ENCODE data around the gene ARMH1.
A peak's percentile ranks its signal among the peaks of the same experiment; 100 is the strongest.

The ARMH1 gene

DNA sequence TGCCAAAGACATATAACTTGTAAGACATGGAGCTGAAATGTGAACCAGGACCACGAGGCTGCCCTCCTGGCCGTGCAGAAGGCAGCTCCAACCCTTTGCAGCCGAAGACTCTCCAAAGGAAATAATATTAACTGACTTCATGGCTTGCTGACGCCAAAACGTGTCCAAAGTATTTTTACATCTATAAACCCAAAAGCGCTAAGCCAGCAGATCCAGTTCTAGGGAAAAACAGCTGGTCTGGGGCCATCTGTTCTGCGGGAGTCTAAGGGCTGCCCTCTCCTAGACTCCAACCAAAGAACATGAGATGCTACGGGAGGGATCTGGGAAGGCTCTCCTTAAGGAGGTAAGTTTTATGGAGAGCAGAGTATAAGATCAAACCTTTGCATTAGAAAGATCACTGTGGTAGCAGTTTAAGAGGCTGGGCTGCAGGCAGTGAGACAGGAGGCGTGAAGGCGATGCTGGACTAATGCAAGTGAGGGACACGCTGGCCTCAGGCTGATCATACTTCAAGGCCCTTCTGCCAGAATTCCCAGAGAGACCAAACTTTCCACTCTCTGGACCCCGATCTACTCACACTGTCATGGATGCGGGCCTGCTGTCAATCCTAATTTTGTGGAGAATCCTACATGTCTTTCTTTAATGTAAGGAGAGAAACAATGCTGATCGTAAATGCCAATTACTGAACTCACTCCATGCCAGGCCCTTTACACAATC lies 1.4 kb upstream of the ARMH1 start:
- DNase-seq (ENCODE audit: extremely low spot score): no peak
- CTCF ChIA-PET: interaction anchor here (1.0 to 9.2 kb wide), 9 partner anchors 9 to 56 kb away, joined by 3 to 72 read pairs (median 5); no protein-coding TSS in a partner anchor
- TF ChIP-seq, protein P1, sequence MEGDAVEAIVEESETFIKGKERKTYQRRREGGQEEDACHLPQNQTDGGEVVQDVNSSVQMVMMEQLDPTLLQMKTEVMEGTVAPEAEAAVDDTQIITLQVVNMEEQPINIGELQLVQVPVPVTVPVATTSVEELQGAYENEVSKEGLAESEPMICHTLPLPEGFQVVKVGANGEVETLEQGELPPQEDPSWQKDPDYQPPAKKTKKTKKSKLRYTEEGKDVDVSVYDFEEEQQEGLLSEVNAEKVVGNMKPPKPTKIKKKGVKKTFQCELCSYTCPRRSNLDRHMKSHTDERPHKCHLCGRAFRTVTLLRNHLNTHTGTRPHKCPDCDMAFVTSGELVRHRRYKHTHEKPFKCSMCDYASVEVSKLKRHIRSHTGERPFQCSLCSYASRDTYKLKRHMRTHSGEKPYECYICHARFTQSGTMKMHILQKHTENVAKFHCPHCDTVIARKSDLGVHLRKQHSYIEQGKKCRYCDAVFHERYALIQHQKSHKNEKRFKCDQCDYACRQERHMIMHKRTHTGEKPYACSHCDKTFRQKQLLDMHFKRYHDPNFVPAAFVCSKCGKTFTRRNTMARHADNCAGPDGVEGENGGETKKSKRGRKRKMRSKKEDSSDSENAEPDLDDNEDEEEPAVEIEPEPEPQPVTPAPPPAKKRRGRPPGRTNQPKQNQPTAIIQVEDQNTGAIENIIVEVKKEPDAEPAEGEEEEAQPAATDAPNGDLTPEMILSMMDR (IDR thresholded peaks at IDR 0.05; ENCODE audit: control extremely low read depth, extremely low read depth, low read depth, missing control alignments): no peak
- POLR2A ChIA-PET: interaction anchor here (1.0 to 1.4 kb wide), 4 partner anchors 32 to 146 kb away, joined by 3 to 9 read pairs (median 5); no protein-coding TSS in a partner anchor

GRCh38 chr1:44673675-44674112 lies 820 bp upstream of the ARMH1 start:
- TF ChIP-seq, protein P1 (IDR thresholded peaks at IDR 0.05; ENCODE audit: control extremely low read depth, extremely low read depth, low read depth, missing control alignments): no peak
- no peak for DNase-seq (ENCODE audit: extremely low spot score)
- CTCF ChIA-PET: interaction anchor here (0.8 to 9.2 kb wide), 10 partner anchors 9 to 56 kb away, joined by 3 to 72 read pairs (median 5); no protein-coding TSS in a partner anchor
- POLR2A ChIA-PET: interaction anchor here (0.8 to 1.3 kb wide), 7 partner anchors 10 to 145 kb away, joined by 3 to 9 read pairs (median 3); partner anchors contain the start of gene RPS8

GRCh38 chr1:44675186-44675585 lies 672 bp downstream of the ARMH1 start:
- TF ChIP-seq, protein P1 (IDR thresholded peaks at IDR 0.05; ENCODE audit: control extremely low read depth, extremely low read depth, low read depth, missing control alignments): no peak
- no peak for DNase-seq (ENCODE audit: extremely low spot score)
- ChIA-PET POLR2A (no interaction called here), CTCF (interaction anchor here (0.9 to 9.2 kb wide), 7 partner anchors 10 to 65 kb away, joined by 3 to 72 read pairs (median 5); no protein-coding TSS in a partner anchor)

DNA sequence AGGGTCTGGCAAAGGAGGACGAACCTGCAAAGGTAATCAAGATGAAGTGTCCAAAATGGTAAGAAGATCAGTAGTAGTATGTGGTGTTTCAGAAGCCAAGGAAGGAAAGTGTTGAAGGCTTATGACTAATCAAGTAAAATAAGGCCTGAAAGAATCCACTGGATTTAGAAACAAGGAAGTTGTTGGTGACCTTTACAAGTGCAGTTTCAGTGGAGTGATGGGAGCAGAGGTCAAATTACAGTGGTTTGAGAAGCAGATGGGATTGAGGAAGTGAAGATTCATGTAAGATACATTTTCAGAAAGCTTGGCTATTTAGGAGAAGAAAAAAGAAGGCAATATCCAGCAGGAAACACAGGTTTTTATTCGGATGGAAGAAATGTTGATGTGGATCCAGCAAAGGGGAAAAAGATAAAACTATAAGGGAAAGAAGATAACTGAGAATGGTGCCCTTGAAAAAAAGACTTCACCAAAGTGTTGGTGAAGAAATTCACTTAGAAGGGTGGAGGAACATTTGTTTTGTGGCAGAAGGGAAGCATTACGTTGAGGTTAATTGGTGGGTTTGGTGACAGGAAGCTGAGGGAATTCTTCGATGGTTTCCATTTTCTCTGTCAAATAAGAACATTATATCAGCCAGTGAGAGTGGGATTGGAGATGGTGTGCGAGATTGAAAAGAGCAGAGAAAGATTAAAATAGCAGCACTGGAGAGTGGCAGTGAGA lies 2.1 kb downstream of the ARMH1 start:
- POLR2A ChIA-PET: interaction anchor here (0.6 kb wide), 1 partner anchor 143 kb away, joined by 3 read pairs; no protein-coding TSS in a partner anchor
- CTCF ChIA-PET: interaction anchor here (1.3 to 9.2 kb wide), 5 partner anchors 17 to 25 kb away, joined by 3 to 72 read pairs (median 10); no protein-coding TSS in a partner anchor
- TF ChIP-seq, protein P1 (IDR thresholded peaks at IDR 0.05; ENCODE audit: control extremely low read depth, extremely low read depth, low read depth, missing control alignments): no peak
- DNase-seq (ENCODE audit: extremely low spot score): no peak

- POLR2A ChIA-PET: interaction anchor here (0.9 kb wide), 1 partner anchor 845 kb away, joined by 3 read pairs; the partner anchor contains the start of gene PRDX1
- no peak for DNase-seq (ENCODE audit: extremely low spot score)
- CTCF ChIA-PET: interaction anchor here (0.5 to 1.6 kb wide), 7 partner anchors 13 to 53 kb away, joined by 3 to 5 read pairs (median 3); no protein-coding TSS in a partner anchor
- TF ChIP-seq, protein P1 (IDR thresholded peaks at IDR 0.05; ENCODE audit: control extremely low read depth, extremely low read depth, low read depth, missing control alignments): peak; percentile 41
Measured at GRCh38 chr1:44677201-44677766, 2.8 kb downstream of the ARMH1 start.

DNA sequence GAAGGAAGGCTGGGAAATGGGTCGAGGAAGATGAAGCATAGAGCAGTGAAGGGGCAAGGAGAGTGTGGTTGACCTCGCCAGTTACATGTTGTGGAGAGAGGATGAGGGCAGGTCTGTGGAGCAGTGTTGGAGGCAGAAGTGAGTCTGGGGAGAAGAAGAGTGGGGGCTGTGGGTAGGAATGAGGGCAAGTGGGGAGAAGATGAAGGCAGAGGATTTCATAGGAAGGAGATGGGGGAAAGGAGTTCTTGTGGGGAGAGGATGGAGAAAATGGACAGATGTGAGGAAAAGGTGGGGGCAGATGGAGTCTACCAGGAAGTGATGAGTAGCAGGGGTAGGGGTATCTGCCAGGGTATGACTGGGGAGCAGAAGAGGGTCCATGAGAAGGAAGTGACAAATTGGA lies 3.6 kb downstream of the ARMH1 start:
- no peak for DNase-seq (ENCODE audit: extremely low spot score)
- TF ChIP-seq, protein P1 (IDR thresholded peaks at IDR 0.05; ENCODE audit: control extremely low read depth, extremely low read depth, low read depth, missing control alignments): no peak
- POLR2A ChIA-PET: interaction anchor here (0.9 kb wide), 1 partner anchor 844 kb away, joined by 3 read pairs; the partner anchor contains the start of gene PRDX1
- CTCF ChIA-PET: interaction anchor here (0.5 to 1.6 kb wide), 6 partner anchors 12 to 52 kb away, joined by 3 to 5 read pairs (median 3); no protein-coding TSS in a partner anchor
